Ovary (tissue), 9 donors: ENCODE measurements around the gene FAM117B. TPM values are rescaled to one million over a fixed set of nuclear protein-coding genes. Genes with fewer than 3 reads are reported as not detected.

ENCODE experiments used
- DNase-seq, 5 donors: peaks; one replicate each; pipeline ENCODE4 v3.0.0-alpha.2; 2019 to 2020
- H3K27ac ChIP-seq, 2 donors: fragments of 200-600 bp; one replicate each; pipeline versions ENCODE4 v1.5.1 to v1.8.0; 2019 to 2022
- H3K27me3 ChIP-seq: fragments of 200-600 bp; one replicate; pipeline ENCODE4 v1.8.0; 2022
- H3K36me3 ChIP-seq: fragments of 200-600 bp; sonication (generic); one replicate; pipeline ENCODE4 v1.5.1; 2019
- H3K4me1 ChIP-seq: one replicate; pipeline ENCODE4 v1.8.1; 2013; ENCODE audit warnings: mild to moderate bottlenecking, moderate library complexity; ENCODE audit not compliant: insufficient read depth
- H3K4me3 ChIP-seq: fragments of 200-600 bp; sonication (generic); one replicate; pipeline ENCODE4 v1.5.1; 2017
- H3K9me3 ChIP-seq, 2 donors: fragments of 200-600 bp in 1 of 2; sonication (generic) in 1 of 2; one replicate each; pipeline versions ENCODE4 v1.5.1 to v1.8.1; 2013 to 2019; ENCODE audit warnings: mild to moderate bottlenecking in 1 of 2, moderate library complexity in 1 of 2
- EP300 ChIP-seq: sonication (generic); formaldehyde crosslinking; IDR thresholded peaks from one replicate; pipeline ENCODE4 v1.6.1; 2017; ENCODE audit warnings: antibody characterized with exemption
- POLR2A ChIP-seq: fragments of 450-650 bp; IDR thresholded peaks from one replicate; pipeline ENCODE4 v1.6.1; 2017; ENCODE audit warnings: antibody characterized with exemption, mild to moderate bottlenecking, moderate library complexity
- WGBS, 3 donors: extraction: QIAGEN DNeasy Blood & Tissue Kit in 1 of 3; methylation state at CpG; one replicate each; pipeline versions ENCODE4 v1.1.5 to v1.1.7; 2013 to 2017; 5-methylcytosine and 5-hydroxymethylcytosine counted together
- intact Hi-C, 4 donors: fragments of 100-400 bp; cut with DNase I; formaldehyde crosslinking; loops; one replicate each; pipeline versions ENCODE4 v1.11.0 to v1.15.1; 2022 to 2023
- polyA plus RNA-seq, 2 donors: library from polyadenylated mRNA; stranded (reverse); fragments of 200-250 nt in 1 of 2; fragments of 350-450 nt in 1 of 2; fragmentation: Illumina TruSeq in 1 of 2; extraction: RNeasy Lipid Tissue Mini Kit (QIAGEN cat#74804) in 1 of 2; gene quantifications; one replicate each; pipeline ENCODE4 v1.2.3, GENCODE V29; 2013 to 2014
- total RNA-seq, 7 donors: library from RNA; depleted of rRNA in 2 of 7; stranded (reverse); fragments of >200 nt in 2 of 7; fragmentation: NEBNext Ultra II Directional in 3 of 7; extraction: Animal tissue kit (Norgen Biotek cat#: 25700) in 3 of 7; gene quantifications; one replicate each; pipeline versions ENCODE4 v1.1.0 to v1.2.4, GENCODE V29; 2016 to 2023
- TF ChIP-seq, protein P1 (sequence below), 3 donors: fragments of 450-650 bp in 2 of 3; fragments of 200-600 bp in 1 of 3; IDR thresholded peaks; one replicate each; pipeline versions ENCODE4 v1.5.1 to v1.8.0; 2016 to 2022; ENCODE audit warnings: antibody characterized with exemption in 3 of 3, mild to moderate bottlenecking in 1 of 3
- donor health status: DM: no; HTN: no; CAD: no; lungs with moderate emphysema.
- donor health status: DM: no; HTN: no; CAD: no.
- donor health status: Bipolar disorder and iron deficiency.
- donor health status: DM: yes; HTN: yes; CAD: no.
- donor health status: DM: no; HTN: no; CAD: no.
- donor health status: DM: yes; HTN: yes; CAD: no.

FAM117B gene
- total and polyA plus RNA-seq, 9 donors: 5.1 to 13.6 (median 9.8) TPM

- TF ChIP-seq, protein P1, sequence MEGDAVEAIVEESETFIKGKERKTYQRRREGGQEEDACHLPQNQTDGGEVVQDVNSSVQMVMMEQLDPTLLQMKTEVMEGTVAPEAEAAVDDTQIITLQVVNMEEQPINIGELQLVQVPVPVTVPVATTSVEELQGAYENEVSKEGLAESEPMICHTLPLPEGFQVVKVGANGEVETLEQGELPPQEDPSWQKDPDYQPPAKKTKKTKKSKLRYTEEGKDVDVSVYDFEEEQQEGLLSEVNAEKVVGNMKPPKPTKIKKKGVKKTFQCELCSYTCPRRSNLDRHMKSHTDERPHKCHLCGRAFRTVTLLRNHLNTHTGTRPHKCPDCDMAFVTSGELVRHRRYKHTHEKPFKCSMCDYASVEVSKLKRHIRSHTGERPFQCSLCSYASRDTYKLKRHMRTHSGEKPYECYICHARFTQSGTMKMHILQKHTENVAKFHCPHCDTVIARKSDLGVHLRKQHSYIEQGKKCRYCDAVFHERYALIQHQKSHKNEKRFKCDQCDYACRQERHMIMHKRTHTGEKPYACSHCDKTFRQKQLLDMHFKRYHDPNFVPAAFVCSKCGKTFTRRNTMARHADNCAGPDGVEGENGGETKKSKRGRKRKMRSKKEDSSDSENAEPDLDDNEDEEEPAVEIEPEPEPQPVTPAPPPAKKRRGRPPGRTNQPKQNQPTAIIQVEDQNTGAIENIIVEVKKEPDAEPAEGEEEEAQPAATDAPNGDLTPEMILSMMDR (IDR thresholded peaks at IDR 0.05): no peak
- TF ChIP-seq POLR2A (no peak), EP300 (no peak)
- DNase-seq: no peak
- Histone ChIP-seq H3K36me3 (no peaks in the 10 kb centered on the region), H3K4me1 (no peaks in the 10 kb centered on the region), H3K9me3 (no peaks in the 10 kb centered on the region), H3K4me3 (no peak overlapping the region), H3K27me3 (no peaks in the 10 kb centered on the region), H3K27ac (no peak overlapping the region)
- intact Hi-C loops: no loop called here
- 75 to 100% (median 78%) methylated on average over 2 of the region's 2 CpGs for WGBS, 3 donors
These were observed 126.1 kb downstream of the FAM117B start for GRCh38 chr2:202760848-202761247.

DNA sequence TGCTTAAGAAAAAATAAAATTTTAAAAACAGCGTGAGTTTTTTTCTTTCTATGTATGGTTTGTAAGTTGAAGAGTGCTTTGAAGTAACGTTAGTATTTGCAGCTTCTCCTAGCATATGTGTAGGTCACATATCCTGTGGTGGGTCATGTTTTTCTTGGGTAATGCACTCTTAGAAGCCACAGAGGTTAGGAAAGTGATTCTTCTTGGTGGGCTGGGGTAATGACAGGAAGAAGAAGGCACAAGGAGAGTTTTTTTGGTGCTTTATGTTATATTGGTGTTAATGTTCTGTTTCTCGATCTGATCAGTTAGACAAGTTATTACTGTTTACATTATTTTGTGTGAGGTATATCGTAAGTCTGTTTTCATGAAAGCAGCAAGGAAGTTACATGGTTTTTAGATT is 127.8 kb downstream of the FAM117B start:
- TF ChIP-seq EP300 (no peak), POLR2A (no peak)
- TF ChIP-seq, protein P1 (IDR thresholded peaks at IDR 0.05): no peak

DNA sequence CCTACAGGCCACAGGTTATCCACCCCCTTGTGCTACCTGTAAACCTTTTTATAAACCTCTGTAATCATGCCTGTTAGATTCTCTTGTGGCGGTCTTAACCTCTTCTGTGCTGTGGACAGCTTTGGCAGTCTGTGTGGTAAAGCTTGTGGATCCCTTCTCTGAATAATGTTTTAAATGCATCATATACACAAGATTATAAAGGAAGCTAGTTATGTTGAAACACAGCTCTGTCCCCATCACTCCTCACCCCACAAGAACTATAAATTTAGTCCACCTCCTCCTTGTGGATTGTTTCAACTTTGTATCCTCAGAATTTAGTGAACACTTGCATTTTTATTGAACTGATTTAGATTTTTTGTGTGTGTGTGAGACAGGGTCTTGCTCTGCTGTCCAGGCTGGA is 129.1 kb downstream of the FAM117B start:
- Histone ChIP-seq H3K9me3 (no peaks in the 10 kb centered on the region), H3K36me3 (no peaks in the 10 kb centered on the region), H3K4me3 (no peak overlapping the region), H3K27ac (no peak overlapping the region), H3K27me3 (no peaks in the 10 kb centered on the region), H3K4me1 (no peaks in the 10 kb centered on the region)
- no peak for DNase-seq
- intact Hi-C loops: no loop called here
- 94 to 100% (median 97%) methylated on average over 1 of the region's 1 CpG for WGBS, 3 donors
- TF ChIP-seq, protein P1 (IDR thresholded peaks at IDR 0.05): no peak
- TF ChIP-seq EP300: no peak
- TF ChIP-seq POLR2A: no peak

More for the DNA sequence above, 127.8 kb downstream of the FAM117B start:
- intact Hi-C loops: no loop called here
- no peaks in the 10 kb centered on the region for H3K9me3 ChIP-seq
- H3K27ac ChIP-seq: no peak overlapping the region
- H3K4me3 ChIP-seq: no peak overlapping the region
- no peak for DNase-seq
- H3K36me3 ChIP-seq: no peaks in the 10 kb centered on the region
- no peaks in the 10 kb centered on the region for H3K4me1 ChIP-seq
- WGBS, 3 donors: 72 to 84% (median 80%) methylated on average over 4 of the region's 4 CpGs
- H3K27me3 ChIP-seq: no peaks in the 10 kb centered on the region

- intact Hi-C loops: no loop called here
- Histone ChIP-seq H3K4me3 (no peak overlapping the region), H3K4me1 (no peaks in the 10 kb centered on the region), H3K27me3 (no peaks in the 10 kb centered on the region), H3K36me3 (no peaks in the 10 kb centered on the region), H3K27ac (no peak overlapping the region), H3K9me3 (no peaks in the 10 kb centered on the region)
- WGBS, 3 donors: 90 to 95% (median 94%) methylated on average over 3 of the region's 3 CpGs
- no peak for DNase-seq
- no peak for TF ChIP-seq POLR2A
- no peak for TF ChIP-seq EP300
- TF ChIP-seq, protein P1 (IDR thresholded peaks at IDR 0.05): no peak
These were observed 130.2 kb downstream of the FAM117B start for GRCh38 chr2:202764991-202765390.
